ENCODE results near the gene SMG5.

SMG5 gene

DNA sequence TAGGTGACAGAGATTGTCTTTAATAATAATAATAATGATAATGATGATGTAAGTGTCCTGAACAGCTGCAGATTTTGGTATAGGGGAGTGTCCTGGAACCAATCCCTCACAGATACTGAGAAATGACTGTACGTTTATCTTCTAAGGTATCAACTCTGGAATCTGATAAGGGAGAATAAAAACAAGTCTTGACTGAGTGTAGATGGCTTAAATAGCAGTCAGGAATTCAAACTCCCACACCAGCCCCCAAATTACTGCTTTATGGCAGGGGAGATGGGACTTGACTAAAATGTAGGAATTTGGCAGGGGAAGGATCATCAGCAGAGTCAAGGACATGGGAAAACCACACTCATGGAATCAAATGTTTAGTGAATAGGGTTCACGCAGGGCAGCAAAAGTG, 22.6 kb upstream of the SMG5 start:
- TF ChIP-seq, protein P1, sequence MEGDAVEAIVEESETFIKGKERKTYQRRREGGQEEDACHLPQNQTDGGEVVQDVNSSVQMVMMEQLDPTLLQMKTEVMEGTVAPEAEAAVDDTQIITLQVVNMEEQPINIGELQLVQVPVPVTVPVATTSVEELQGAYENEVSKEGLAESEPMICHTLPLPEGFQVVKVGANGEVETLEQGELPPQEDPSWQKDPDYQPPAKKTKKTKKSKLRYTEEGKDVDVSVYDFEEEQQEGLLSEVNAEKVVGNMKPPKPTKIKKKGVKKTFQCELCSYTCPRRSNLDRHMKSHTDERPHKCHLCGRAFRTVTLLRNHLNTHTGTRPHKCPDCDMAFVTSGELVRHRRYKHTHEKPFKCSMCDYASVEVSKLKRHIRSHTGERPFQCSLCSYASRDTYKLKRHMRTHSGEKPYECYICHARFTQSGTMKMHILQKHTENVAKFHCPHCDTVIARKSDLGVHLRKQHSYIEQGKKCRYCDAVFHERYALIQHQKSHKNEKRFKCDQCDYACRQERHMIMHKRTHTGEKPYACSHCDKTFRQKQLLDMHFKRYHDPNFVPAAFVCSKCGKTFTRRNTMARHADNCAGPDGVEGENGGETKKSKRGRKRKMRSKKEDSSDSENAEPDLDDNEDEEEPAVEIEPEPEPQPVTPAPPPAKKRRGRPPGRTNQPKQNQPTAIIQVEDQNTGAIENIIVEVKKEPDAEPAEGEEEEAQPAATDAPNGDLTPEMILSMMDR (IDR thresholded peaks at IDR 0.05; ENCODE audit: low read depth, low read length, missing control alignments) = no peak
- H3K4me3 ChIP-seq (replicated peaks; ENCODE audit: low read depth, low read length) = no peak overlapping the region
- no peak for DNase-seq (ENCODE audit: extremely low read depth, low read depth)

DNA sequence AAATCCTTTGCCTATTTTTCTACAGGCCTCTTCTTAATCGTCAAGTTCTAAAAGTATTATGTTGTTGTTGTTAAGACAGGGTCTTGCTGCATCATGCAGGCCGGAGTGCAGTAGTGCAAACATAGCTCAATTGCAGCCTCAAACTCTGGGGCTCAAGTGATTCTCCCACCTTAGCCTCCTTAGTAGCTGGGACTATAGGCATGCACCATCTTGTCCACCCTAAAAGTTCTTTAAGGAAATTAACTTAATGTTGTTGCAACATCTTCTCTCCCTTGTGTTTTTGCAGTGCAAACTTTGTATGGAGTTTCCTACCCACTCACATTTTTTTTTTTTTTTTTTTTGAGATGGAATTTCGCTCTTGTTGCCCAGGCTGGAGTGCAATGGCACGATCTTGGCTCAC, 20.6 kb upstream of the SMG5 start:
- TF ChIP-seq, protein P1 (IDR thresholded peaks at IDR 0.05; ENCODE audit: low read depth, low read length, missing control alignments) = no peak
- no peak for DNase-seq (ENCODE audit: extremely low read depth, low read depth)
- no peak overlapping the region for H3K4me3 ChIP-seq (replicated peaks; ENCODE audit: low read depth, low read length)

DNA sequence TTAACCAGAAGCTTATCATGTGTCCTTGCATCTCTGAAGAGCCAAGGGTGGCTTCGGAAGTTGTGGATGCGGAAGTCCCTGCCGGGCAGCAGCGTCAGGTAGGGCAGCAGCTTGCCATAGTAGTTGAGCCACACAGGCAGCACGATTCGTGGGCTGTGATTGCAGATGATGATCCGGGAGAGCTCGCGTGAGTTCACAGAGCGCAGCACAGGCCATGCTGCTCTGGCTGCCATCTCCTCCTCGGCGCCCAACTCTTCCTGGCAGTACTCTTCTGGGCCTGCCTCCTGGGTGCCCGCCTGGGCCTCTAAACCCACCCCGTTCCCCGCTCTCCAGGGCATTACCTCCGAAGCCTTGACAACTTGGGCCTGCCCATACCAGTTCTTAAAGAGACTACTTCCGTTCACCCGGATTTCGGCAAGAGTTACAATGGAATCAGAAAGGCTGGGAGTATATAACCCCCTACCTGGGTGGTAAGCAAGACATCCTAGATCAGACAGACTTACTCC, 16.3 kb upstream of the SMG5 start, which contains the start of gene VHLL:
TSS of gene VHLL (minus strand) at position 456 of the 506 bp plus-strand sequence. CDS start at position 338, 118 bp downstream.
- no peak for DNase-seq (ENCODE audit: extremely low read depth, low read depth)
- H3K4me3 ChIP-seq (replicated peaks; ENCODE audit: low read depth, low read length) = no peak within 1 kb of the TSS
- TF ChIP-seq, protein P1 (IDR thresholded peaks at IDR 0.05; ENCODE audit: low read depth, low read length, missing control alignments) = no peak

GRCh38 chr1:156295391-156295947, 12.8 kb upstream of the SMG5 start, which contains the start of gene GLMP:
Gene GLMP, minus strand, starts transcription at chr1:156295679. Its CDS starts 34 bp downstream, at chr1:156295645.
- peak within 1 kb of the TSS; percentile 82 for H3K4me3 ChIP-seq (replicated peaks; ENCODE audit: low read depth, low read length)
- TF ChIP-seq, protein P1 (IDR thresholded peaks at IDR 0.05; ENCODE audit: low read depth, low read length, missing control alignments) = no peak
- DNase-seq (ENCODE audit: extremely low read depth, low read depth) = no peak

GRCh38 chr1:156293895-156294294, 11.3 kb upstream of the SMG5 start:
- no peak for DNase-seq (ENCODE audit: extremely low read depth, low read depth)
- no peak overlapping the region for H3K4me3 ChIP-seq (replicated peaks; ENCODE audit: low read depth, low read length)
- TF ChIP-seq, protein P1 (IDR thresholded peaks at IDR 0.05; ENCODE audit: low read depth, low read length, missing control alignments) = no peak

- DNase-seq (ENCODE audit: extremely low read depth, low read depth) = no peak
- TF ChIP-seq, protein P1 (IDR thresholded peaks at IDR 0.05; ENCODE audit: low read depth, low read length, missing control alignments) = no peak
Observed at GRCh38 chr1:156293098-156293434, 10.4 kb upstream of the SMG5 start.

More at GRCh38 chr1:156293098-156293434, 10.4 kb upstream of the SMG5 start:
- no peak overlapping the region for H3K4me3 ChIP-seq (replicated peaks; ENCODE audit: low read depth, low read length)
